ENCODE results near the gene FAM234A.
"Not testable (repeated sequence)": the region's sequence is repeated elsewhere in the genome, so short reads cannot be mapped to it uniquely, and the experiment has no call there.

The FAM234A gene

GRCh38 chr16:234468-235305, at the start of gene FAM234A:
Gene FAM234A (plus strand): TSS chr16:234821. CDS start chr16:254414, 19,593 bp downstream.
- peak; percentile 96 for DNase-seq

DNA sequence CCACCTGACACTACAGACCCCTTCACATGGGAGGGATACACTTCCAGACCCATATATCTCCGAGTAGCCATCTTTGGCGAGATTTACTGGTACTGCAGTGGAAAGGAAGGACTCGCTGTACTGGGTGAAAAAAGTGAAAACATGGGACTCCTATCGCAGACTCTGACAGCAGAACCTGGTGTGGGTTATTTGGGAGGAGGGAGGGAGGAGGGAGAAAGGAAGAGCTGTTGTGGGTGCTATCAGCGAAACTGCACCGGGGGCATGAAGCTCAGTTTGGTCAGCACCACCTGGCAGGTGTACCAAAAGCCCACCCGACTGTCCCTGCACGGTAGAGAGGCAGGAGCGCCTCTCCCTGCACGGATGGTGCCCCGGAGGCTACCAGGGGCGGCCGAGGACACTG, 49.4 kb upstream of the FAM234A start:
- DNase-seq, result no peak

DNA sequence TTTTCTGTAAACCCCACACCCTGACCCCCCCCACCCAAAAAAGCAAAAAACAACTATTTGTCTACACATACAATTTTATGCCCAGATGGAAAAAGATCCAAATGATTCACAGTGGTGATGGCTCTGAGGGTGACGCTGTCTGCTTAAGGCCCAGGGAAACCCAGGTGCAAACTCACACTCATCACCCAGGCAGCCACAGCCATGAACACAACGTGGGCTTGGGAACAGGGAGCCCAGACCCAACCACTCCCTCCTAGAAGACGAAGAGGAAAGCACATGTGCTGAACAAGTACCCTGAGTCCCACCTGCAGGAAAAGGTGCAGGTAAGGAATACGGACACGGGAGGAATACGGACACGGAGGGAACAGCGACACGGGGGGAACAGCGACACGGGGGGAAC, 48.9 kb upstream of the FAM234A start:
- no peak for DNase-seq

DNA sequence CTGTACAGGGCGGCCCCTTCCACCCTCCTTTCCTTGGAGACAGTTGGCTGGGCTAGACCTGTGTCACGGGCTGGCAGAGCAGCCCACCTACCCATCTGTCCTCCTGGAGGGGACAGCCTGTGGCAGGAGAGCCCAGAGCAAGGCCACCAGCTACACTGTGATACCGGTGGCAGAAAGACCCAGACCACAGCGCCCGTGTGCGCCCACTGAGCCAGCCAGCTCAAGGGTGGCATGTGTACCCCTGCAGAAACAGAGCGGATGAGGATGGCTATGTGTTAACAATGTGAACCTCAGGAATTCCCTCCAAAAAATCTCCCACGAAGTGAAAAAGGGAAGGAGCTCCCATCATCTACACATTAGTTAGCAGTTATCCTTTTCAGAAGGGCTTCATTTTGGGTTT, 47.3 kb upstream of the FAM234A start:
- DNase-seq, result no peak

DNA sequence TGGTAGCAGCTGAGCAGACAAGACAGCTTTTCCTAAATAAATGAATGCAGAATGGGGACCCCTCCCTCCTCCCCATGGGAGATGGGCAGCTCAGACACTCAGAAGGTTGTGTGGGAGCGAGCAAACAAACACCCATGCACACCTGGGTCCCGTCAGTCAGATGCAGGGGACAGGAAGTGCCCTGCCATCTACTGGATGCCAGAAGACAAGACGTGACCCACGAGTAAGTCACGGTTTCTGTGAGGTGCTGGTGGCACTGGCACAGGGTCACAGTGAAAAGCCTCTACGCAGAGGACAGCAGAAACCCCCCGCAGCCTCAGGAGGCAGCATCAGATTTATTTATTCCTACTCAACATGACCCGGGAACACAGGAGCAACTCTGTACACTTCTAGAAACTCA, 45.9 kb upstream of the FAM234A start:
- DNase-seq, result peak; percentile 39

DNA sequence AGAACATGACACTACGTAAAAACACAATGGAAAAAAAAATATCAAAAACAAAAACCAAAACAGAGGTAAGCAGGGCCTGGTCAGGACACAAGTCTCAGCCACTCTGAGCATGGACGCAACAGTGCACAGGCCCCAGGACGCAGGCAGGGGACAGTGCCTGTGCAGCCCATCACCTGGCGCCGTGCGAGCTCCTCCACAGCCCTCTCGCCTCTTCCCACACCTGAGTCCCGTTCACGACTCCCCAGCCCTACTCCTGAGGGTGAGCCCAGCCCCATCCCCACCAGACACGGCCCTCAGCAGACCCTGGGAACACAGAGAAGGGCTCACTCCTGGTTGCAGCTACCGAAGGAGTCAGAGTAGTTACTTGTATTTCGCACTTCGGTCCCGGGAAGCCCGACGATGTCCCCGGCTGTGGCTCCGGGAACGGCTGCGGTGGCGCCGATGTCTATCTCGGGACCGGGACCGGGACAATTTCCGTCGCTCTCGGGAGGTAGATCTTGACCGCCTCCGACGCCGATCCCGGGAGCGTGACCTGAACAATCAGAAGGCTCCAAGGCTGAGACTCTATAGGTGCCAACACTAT, 44.9 kb upstream of the FAM234A start:
- DNase-seq, result no peak

GRCh38 chr16:191831-192230, 42.8 kb upstream of the FAM234A start:
- no peak for DNase-seq

- DNase-seq, result no peak
These were observed 41.9 kb upstream of the FAM234A start for GRCh38 chr16:192686-193085.

DNA sequence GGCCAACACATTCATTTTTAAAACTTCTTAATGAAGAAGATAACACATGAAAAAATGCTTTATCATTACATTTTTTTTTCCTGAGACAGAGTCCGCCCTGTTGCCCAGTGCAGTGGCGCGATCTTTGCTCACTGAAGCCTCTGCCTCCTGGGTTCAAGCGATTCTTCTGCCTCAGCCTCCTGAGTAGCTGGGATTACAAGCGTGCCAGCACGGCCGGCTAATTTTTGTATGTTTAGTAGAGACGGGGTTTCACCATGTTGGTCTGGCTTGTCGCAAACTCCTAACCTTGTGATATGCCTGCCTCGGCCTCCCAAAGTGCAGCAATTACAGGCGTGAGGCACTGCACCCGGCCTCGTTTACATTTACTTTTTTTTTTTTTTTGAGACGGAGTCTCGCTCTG, 41.2 kb upstream of the FAM234A start:
- DNase-seq, result no peak

GRCh38 chr16:194516-194915, 40.1 kb upstream of the FAM234A start:
- DNase-seq, result no peak

DNA sequence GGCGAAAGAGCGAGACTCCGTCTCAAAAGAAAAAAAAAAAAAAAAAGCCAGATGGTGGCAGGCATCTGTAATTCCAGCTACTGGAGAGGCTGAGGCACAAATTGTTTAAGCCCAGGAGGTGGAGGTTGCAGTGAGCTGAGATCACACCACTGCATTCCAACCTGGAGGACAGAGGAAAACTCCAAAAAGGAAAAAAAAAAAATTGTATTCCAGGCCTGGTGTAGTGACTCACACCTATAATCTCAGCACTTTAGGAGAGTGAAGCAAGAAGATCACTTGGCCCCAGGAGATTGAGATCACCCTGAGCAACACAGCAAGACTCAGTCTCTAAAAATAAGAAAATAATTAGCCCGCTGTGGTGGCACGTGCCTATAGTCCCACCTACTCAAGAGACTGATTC, 34.2 kb upstream of the FAM234A start:
- DNase-seq, result no peak

- no peak for DNase-seq
These were observed 31.4 kb upstream of the FAM234A start for GRCh38 chr16:203246-203645.

- not testable (repeated sequence) for DNase-seq
These were observed 30.6 kb upstream of the FAM234A start for GRCh38 chr16:204046-204445.

DNA sequence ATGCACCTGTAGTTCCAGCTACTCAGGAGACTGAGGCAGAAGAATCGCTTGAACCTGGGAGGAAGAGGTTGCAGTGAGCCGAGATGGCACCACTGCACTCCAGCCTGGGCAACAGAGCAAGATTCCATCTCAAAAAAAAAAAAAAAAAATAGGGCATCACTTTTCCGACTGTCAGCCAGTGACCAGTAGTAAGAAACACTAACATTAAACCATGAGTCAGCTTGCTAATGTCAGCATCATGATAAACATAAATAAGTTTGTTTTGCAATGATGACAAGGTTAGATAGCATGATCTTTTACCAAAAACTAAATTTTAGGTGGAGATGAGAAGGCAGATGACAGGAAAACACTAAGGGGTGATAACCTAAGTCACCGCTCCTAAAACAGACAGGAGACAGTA, 25.3 kb upstream of the FAM234A start:
- not testable (repeated sequence) for DNase-seq

GRCh38 chr16:211631-212180, 22.9 kb upstream of the FAM234A start:
- not testable (repeated sequence) for DNase-seq

DNA sequence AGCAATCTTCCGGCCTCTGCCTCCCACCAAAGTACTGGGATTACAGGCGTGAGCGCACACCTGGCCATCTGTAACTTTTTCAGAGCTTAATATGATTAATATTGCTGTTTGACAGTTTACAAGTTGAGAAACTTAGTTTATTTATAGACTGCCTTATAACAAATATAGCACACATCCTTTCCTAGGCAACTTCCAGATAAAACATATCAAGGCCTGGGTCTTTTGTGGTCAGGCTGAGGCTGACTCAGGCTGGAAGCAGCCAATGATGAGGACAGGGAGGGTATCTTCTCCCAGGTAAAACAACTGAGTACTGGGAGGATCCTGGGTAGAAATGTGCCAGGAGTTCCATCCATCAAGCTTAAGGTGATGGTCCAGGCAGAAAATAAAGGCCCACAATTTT, 21.6 kb upstream of the FAM234A start:
- no peak for DNase-seq

- DNase-seq, result no peak
These were observed 14.6 kb upstream of the FAM234A start for GRCh38 chr16:220021-220420.

GRCh38 chr16:228151-228851, 6.3 kb upstream of the FAM234A start:
- DNase-seq, result peak; percentile 28

DNA sequence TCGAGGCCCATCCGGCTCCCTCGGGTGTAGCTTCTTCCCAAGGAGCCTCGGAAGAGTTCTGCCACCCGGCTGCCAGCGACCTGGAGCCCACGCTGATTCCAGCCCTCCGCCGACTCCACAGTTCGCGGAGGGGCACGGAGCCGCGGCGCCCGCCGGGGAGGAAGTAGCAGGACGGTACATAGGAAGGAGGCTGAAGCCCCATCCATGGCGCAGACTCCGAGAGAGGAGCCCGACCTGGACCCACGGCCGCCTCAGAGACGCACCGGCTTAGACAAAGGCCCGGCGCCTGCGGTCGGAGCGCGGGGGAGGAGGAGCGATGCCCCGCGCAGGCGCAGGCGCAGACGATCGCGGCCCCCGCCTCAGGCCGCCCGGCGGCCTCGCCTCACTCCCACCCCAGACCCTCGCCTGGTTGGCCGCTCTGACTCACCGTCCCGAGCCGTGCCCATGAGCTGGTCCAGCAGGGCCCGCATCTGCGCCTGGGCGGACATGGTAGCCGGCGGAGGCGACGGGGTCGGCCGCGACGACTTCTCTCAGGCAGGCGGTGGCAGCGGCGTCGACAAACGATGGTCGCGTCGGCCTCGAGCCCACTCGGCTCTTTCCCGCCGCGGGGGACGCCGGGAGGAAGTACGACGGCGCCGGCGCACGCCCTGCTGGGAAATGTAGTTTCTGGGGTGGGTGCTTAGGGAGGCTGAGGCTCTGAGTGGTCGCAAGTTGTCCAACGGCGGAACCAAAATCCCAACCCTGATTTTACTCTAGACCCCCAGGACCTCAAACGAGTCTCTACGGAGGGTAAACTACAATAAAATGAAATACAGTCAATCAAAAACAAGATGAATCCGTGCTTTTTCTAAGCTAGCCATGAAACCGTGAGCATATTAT, 5.5 kb upstream of the FAM234A start, which contains the start of gene LUC7L:
TSS of gene LUC7L (minus strand) at position 598 of the 879 bp plus-strand sequence. CDS start at position 488, 110 bp downstream.
- DNase-seq, result peak; percentile 92

GRCh38 chr16:229731-230281, 4.8 kb upstream of the FAM234A start:
- no peak for DNase-seq

- DNase-seq, result not testable (repeated sequence)
These were observed 4.3 kb upstream of the FAM234A start for GRCh38 chr16:230351-230750.

DNA sequence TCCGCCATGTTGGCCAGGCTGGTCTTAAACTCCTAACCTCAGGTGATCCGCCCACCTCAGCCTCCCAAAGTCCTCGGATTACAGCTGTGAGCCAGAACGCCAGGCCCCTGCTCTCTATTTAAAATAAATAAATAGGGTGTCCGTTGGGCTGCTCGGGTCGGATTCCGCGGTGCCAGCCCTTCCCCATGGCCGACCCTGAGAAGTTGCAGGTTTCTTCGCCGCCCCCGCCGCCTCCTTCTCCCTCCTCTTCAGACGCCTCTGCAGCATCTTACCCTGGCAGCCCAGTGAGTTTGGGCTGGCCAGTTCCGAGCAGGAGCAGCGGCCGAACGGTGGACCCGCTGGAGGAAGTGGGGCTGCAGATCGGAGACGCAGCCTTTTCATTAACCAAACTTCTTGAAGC, 3.7 kb upstream of the FAM234A start:
- DNase-seq, result no peak
